KMS-11 (cell line): ENCODE data around the gene DSCAML1.

Experiments
- H2AFZ ChIP-seq: fragments of 200-600 bp; sonication (generic); 2 replicates; pipeline ENCODE4 v1.6.1; 2016; ENCODE audit warnings: antibody characterized with exemption, mixed run types, low read depth
- H3K27ac ChIP-seq: fragments of 200-600 bp; sonication (generic); 2 replicates; pipeline ENCODE4 v1.6.1; 2016; ENCODE audit warnings: mild to moderate bottlenecking, mixed run types
- H3K27me3 ChIP-seq: fragments of 200-600 bp; sonication (generic); 2 replicates; pipeline ENCODE4 v1.6.1; 2017; ENCODE audit warnings: mild to moderate bottlenecking, low read depth, mixed run types, moderate library complexity; ENCODE audit not compliant: insufficient read depth
- H3K36me3 ChIP-seq: fragments of 200-600 bp; sonication (generic); 2 replicates; pipeline ENCODE4 v1.6.1; 2017; ENCODE audit warnings: mild to moderate bottlenecking, mixed run types; ENCODE audit not compliant: insufficient read depth
- H3K4me1 ChIP-seq: fragments of 200-600 bp; sonication (generic); 2 replicates; pipeline ENCODE4 v1.6.1; 2016; ENCODE audit warnings: mild to moderate bottlenecking, low read depth, mixed run types; ENCODE audit not compliant: poor library complexity, severe bottlenecking
- H3K4me2 ChIP-seq: fragments of 200-600 bp; sonication (generic); 2 replicates; pipeline ENCODE4 v1.7.0; 2016; ENCODE audit warnings: mild to moderate bottlenecking, mixed run types
- H3K4me3 ChIP-seq: fragments of 200-600 bp; sonication (generic); IDR thresholded peaks from 2 replicates; pipeline ENCODE4 v1.6.1; 2017; ENCODE audit warnings: low read depth, low read length, mixed read lengths; ENCODE audit not compliant: insufficient read depth
- H3K79me2 ChIP-seq: fragments of 200-600 bp; sonication (generic); 2 replicates; pipeline ENCODE4 v1.6.1; 2016; ENCODE audit warnings: low read depth, mixed run types; ENCODE audit not compliant: insufficient read depth
- H3K9ac ChIP-seq: fragments of 200-600 bp; sonication (generic); 2 replicates; pipeline ENCODE4 v1.6.1; 2016; ENCODE audit warnings: mild to moderate bottlenecking, mixed run types
- H4K20me1 ChIP-seq: fragments of 200-600 bp; sonication (generic); 2 replicates; pipeline ENCODE4 v1.6.1; 2016; ENCODE audit warnings: mild to moderate bottlenecking, mixed run types; ENCODE audit not compliant: insufficient read depth
- CTCF ChIP-seq: fragments of 200-600 bp; sonication (generic); conservative IDR thresholded peaks from 2 replicates; pipeline ENCODE4 v1.6.1; 2017; ENCODE audit warnings: low read depth, mild to moderate bottlenecking, antibody characterized with exemption, low read length, moderate library complexity, mixed read lengths

The DSCAML1 gene

GRCh38 chr11:117733316-117733715, 63.7 kb downstream of the DSCAML1 start:
- Histone ChIP-seq H3K4me2 (peak overlapping the region; percentile 43; the same call in 1 of the 2 replicates), H4K20me1 (no peaks in the 10 kb centered on the region), H3K4me3 (no peak overlapping the region), H3K79me2 (no peaks in the 10 kb centered on the region), H3K9ac (no peak overlapping the region), H3K27ac (peak overlapping the region; percentile 57), H3K4me1 (peaks cover 79% of the 10 kb centered on the region), H2AFZ (peak overlapping the region; percentile 30; the same call in 1 of the 2 replicates), H3K27me3 (no peaks in the 10 kb centered on the region), H3K36me3 (no peaks in the 10 kb centered on the region)
- TF ChIP-seq CTCF = no peak

- H3K4me2 ChIP-seq = peak overlapping the region; percentile 24; the same call in 1 of the 2 replicates
- peaks cover 64% of the 10 kb centered on the region for H3K4me1 ChIP-seq
- no peak overlapping the region for H3K4me3 ChIP-seq
- no peaks in the 10 kb centered on the region for H3K79me2 ChIP-seq
- H3K27ac ChIP-seq = peak overlapping the region; percentile 37; the same call in 1 of the 2 replicates
- no peaks in the 10 kb centered on the region for H3K36me3 ChIP-seq
- no peaks in the 10 kb centered on the region for H4K20me1 ChIP-seq
- H3K9ac ChIP-seq = no peak overlapping the region
- no peaks in the 10 kb centered on the region for H3K27me3 ChIP-seq
- H2AFZ ChIP-seq = no peak overlapping the region; the same call in 1 of the 2 replicates
- no peak for TF ChIP-seq CTCF
Observed at GRCh38 chr11:117731722-117732290, 65.2 kb downstream of the DSCAML1 start.

GRCh38 chr11:117730208-117730800, 66.7 kb downstream of the DSCAML1 start:
- H3K4me2 ChIP-seq = no peak overlapping the region
- peaks cover 52% of the 10 kb centered on the region for H3K4me1 ChIP-seq
- H3K9ac ChIP-seq = no peak overlapping the region
- H3K79me2 ChIP-seq = no peaks in the 10 kb centered on the region
- H3K27ac ChIP-seq = no peak overlapping the region
- H3K4me3 ChIP-seq = no peak overlapping the region
- H2AFZ ChIP-seq = no peak overlapping the region
- no peaks in the 10 kb centered on the region for H3K36me3 ChIP-seq
- no peak for TF ChIP-seq CTCF
- no peaks in the 10 kb centered on the region for H3K27me3 ChIP-seq
- H4K20me1 ChIP-seq = no peaks in the 10 kb centered on the region

GRCh38 chr11:117725048-117725734, 71.8 kb downstream of the DSCAML1 start:
- Histone ChIP-seq H2AFZ (no peak overlapping the region), H3K27me3 (no peaks in the 10 kb centered on the region), H3K27ac (no peak overlapping the region), H3K36me3 (no peaks in the 10 kb centered on the region), H4K20me1 (no peaks in the 10 kb centered on the region), H3K9ac (no peak overlapping the region), H3K4me1 (peaks cover 29% of the 10 kb centered on the region), H3K4me3 (no peak overlapping the region), H3K4me2 (no peak overlapping the region), H3K79me2 (no peaks in the 10 kb centered on the region)
- TF ChIP-seq CTCF = no peak
